ENCODE results near the gene RMDN3.
A peak's percentile ranks its signal among the peaks of the same experiment; 100 is the strongest.

The RMDN3 gene

GRCh38 chr15:40694688-40695468, 60.2 kb downstream of the RMDN3 start, which contains the start of gene RAD51:
TSS of gene RAD51 (plus strand) at chr15:40695174. CDS start at chr15:40698759, 3,585 bp downstream.
- in situ Hi-C loops (cut with MboI; ENCODE audit: low pct_unique_long_range_greater_than_20kb, low sequenced_read_pairs, unreplicated experiment), result no loop called here
- DNase-seq (ENCODE audit: low spot score), result peak; percentile 96
- no peak for TF ChIP-seq CTCF (IDR thresholded peaks at IDR 0.05; ENCODE audit: extremely low read depth, insufficient read depth, missing control alignments)

GRCh38 chr15:40693904-40694687, 61.0 kb downstream of the RMDN3 start:
- in situ Hi-C loops (cut with MboI; ENCODE audit: low pct_unique_long_range_greater_than_20kb, low sequenced_read_pairs, unreplicated experiment), result no loop called here
- TF ChIP-seq CTCF (IDR thresholded peaks at IDR 0.05; ENCODE audit: extremely low read depth, insufficient read depth, missing control alignments), result no peak
- no peak for DNase-seq (ENCODE audit: low spot score)

DNA sequence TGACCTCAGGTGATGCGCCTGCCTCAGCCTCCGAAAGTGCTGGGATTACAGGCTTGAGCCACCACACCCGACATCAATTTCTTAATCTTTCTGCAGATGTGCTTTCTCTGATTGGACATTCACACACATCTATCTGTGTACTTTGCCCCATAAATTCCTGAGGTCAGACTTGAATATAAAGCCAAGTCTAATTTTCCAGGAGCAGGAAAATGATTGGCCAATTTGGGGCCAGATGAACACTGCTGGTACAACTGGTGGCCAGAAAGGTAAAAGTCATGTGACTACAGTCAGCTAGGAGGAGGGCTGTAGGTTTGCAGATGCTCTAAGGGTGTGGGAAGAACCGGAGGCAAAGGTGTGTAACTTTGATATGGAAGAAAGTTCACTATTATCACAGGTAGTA, 63.3 kb downstream of the RMDN3 start:
- no peak for TF ChIP-seq CTCF (IDR thresholded peaks at IDR 0.05; ENCODE audit: extremely low read depth, insufficient read depth, missing control alignments)
- in situ Hi-C loops (cut with MboI; ENCODE audit: low pct_unique_long_range_greater_than_20kb, low sequenced_read_pairs, unreplicated experiment), result no loop called here
- no peak for DNase-seq (ENCODE audit: low spot score)

GRCh38 chr15:40688932-40689799, 65.9 kb downstream of the RMDN3 start:
- TF ChIP-seq CTCF (IDR thresholded peaks at IDR 0.05; ENCODE audit: extremely low read depth, insufficient read depth, missing control alignments), result no peak
- in situ Hi-C loops (cut with MboI; ENCODE audit: low pct_unique_long_range_greater_than_20kb, low sequenced_read_pairs, unreplicated experiment), result no loop called here
- no peak for DNase-seq (ENCODE audit: low spot score)
